Osteoblast (primary cell): Measurements from ENCODE around the gene STAMBP. TPM values are rescaled to one million over a fixed set of nuclear protein-coding genes. Genes with fewer than 3 reads are reported as not detected.

Source experiments
- DNase-seq: peaks from one replicate; pipeline ENCODE4 v3.0.0; 2011; ENCODE audit warnings: low spot score, mixed read lengths; ENCODE audit not compliant: insufficient read length; ENCODE audit errors: missing footprints
- H2AFZ ChIP-seq: 2 replicates; pipeline ENCODE4 v1.6.0; 2011; ENCODE audit warnings: mild to moderate bottlenecking, low read length
- H3K27ac ChIP-seq: 2 replicates; pipeline ENCODE4 v1.5.1; 2011; ENCODE audit warnings: mild to moderate bottlenecking, low read depth, low read length, moderate library complexity
- H3K27me3 ChIP-seq: 2 replicates; pipeline ENCODE4 v1.6.0; 2012; ENCODE audit warnings: mild to moderate bottlenecking, control low read depth, inconsistent platforms, low read length, moderate library complexity; ENCODE audit not compliant: insufficient read depth
- H3K36me3 ChIP-seq: 2 replicates; pipeline ENCODE4 v1.5.1; 2011; ENCODE audit warnings: mild to moderate bottlenecking, low read length, control low read depth, moderate library complexity; ENCODE audit not compliant: insufficient read depth
- H3K4me1 ChIP-seq: 2 replicates; pipeline ENCODE4 v1.5.1; 2011; ENCODE audit warnings: mild to moderate bottlenecking, low read length, control low read depth, moderate library complexity; ENCODE audit not compliant: insufficient read depth
- H3K4me2 ChIP-seq: 2 replicates; pipeline ENCODE4 v1.6.0; 2011; ENCODE audit warnings: mild to moderate bottlenecking, low read length; ENCODE audit not compliant: insufficient read depth
- H3K4me3 ChIP-seq: fragments of 200-600 bp; sonication (generic); 3 replicates; pipeline ENCODE4 v1.5.1; 2012; ENCODE audit warnings: mild to moderate bottlenecking, low read length, inconsistent platforms; ENCODE audit not compliant: insufficient read depth
- H3K79me2 ChIP-seq: 2 replicates; pipeline ENCODE4 v1.6.0; 2012; ENCODE audit warnings: mild to moderate bottlenecking, low read length, control low read depth, inconsistent platforms; ENCODE audit not compliant: insufficient read depth
- H3K9me3 ChIP-seq: 2 replicates; pipeline ENCODE4 v1.5.1; 2011; ENCODE audit warnings: low read depth, low read length, control low read depth
- H4K20me1 ChIP-seq: 2 replicates; pipeline ENCODE4 v1.6.0; 2012; ENCODE audit warnings: mild to moderate bottlenecking, low read length, control low read depth; ENCODE audit not compliant: insufficient read depth
- total RNA-seq: library from RNA; depleted of rRNA; stranded (reverse); fragments of >200 nt; gene quantifications from 2 replicates; pipeline ENCODE4 v1.2.3, GENCODE V29; 2012
- TF ChIP-seq, protein P1 (sequence below): IDR thresholded peaks from 2 replicates; pipeline ENCODE4 v1.5.1; 2011; ENCODE audit warnings: mild to moderate bottlenecking, low read depth, low read length, moderate library complexity; ENCODE audit errors: extremely low read depth

STAMBP gene
- total RNA-seq, 1 donor: 23.2 TPM

DNA sequence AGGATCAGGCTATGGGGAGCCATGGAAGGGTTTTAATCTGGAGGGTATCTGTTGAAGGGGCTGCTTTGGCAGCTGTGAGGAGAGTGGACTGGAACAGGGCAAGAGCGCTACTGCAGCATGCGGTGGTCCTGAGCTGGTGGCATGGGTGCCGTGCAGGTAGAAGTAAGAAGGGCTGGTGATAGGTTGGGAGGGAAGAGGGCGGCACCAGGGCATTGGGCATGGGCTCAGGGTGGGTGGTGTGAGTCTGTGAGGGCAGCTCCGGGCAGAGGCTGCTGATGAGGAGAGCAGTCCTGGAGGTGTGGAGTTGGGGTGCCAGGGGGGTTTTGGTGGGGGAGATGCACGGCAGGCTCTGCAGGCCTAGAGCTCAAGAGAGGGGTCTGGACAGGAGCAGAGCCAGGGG lies 66.1 kb downstream of the STAMBP start:
- Histone ChIP-seq H4K20me1 (peaks cover 2% of the 10 kb centered on the region), H3K4me3 (no peak overlapping the region)

DNA sequence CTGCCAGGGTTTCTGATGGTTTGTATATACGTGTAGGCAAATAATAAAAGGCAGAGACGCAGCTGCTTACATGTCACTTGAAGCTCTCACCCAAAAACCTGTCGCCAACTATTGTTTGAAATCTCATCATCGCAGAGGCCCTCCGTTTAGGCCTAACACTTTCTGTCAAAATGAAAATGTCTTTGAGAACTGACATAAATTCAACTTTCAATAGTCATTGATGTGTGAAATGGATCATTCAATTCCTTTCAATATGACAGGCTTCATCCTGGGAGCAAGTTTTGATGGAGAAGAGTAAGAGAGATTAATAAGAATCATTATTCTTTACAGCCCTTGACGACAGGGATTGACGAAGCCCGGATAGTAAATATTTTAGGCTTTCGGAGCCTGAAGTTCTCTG lies 66.7 kb downstream of the STAMBP start:
- TF ChIP-seq, protein P1, sequence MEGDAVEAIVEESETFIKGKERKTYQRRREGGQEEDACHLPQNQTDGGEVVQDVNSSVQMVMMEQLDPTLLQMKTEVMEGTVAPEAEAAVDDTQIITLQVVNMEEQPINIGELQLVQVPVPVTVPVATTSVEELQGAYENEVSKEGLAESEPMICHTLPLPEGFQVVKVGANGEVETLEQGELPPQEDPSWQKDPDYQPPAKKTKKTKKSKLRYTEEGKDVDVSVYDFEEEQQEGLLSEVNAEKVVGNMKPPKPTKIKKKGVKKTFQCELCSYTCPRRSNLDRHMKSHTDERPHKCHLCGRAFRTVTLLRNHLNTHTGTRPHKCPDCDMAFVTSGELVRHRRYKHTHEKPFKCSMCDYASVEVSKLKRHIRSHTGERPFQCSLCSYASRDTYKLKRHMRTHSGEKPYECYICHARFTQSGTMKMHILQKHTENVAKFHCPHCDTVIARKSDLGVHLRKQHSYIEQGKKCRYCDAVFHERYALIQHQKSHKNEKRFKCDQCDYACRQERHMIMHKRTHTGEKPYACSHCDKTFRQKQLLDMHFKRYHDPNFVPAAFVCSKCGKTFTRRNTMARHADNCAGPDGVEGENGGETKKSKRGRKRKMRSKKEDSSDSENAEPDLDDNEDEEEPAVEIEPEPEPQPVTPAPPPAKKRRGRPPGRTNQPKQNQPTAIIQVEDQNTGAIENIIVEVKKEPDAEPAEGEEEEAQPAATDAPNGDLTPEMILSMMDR: no peak
- Histone ChIP-seq H3K4me2 (no peak overlapping the region), H2AFZ (no peak overlapping the region)

More for the DNA sequence above, 66.1 kb downstream of the STAMBP start:
- H3K27me3 ChIP-seq: peaks cover 66% of the 10 kb centered on the region
- TF ChIP-seq, protein P1: no peak
- no peaks in the 10 kb centered on the region for H3K9me3 ChIP-seq
- no peak overlapping the region for H2AFZ ChIP-seq
- peaks cover 13% of the 10 kb centered on the region for H3K4me1 ChIP-seq
- H3K27ac ChIP-seq: no peak overlapping the region
- no peak overlapping the region for H3K4me2 ChIP-seq
- no peaks in the 10 kb centered on the region for H3K79me2 ChIP-seq
- no peaks in the 10 kb centered on the region for H3K36me3 ChIP-seq
- DNase-seq: no peak

DNA sequence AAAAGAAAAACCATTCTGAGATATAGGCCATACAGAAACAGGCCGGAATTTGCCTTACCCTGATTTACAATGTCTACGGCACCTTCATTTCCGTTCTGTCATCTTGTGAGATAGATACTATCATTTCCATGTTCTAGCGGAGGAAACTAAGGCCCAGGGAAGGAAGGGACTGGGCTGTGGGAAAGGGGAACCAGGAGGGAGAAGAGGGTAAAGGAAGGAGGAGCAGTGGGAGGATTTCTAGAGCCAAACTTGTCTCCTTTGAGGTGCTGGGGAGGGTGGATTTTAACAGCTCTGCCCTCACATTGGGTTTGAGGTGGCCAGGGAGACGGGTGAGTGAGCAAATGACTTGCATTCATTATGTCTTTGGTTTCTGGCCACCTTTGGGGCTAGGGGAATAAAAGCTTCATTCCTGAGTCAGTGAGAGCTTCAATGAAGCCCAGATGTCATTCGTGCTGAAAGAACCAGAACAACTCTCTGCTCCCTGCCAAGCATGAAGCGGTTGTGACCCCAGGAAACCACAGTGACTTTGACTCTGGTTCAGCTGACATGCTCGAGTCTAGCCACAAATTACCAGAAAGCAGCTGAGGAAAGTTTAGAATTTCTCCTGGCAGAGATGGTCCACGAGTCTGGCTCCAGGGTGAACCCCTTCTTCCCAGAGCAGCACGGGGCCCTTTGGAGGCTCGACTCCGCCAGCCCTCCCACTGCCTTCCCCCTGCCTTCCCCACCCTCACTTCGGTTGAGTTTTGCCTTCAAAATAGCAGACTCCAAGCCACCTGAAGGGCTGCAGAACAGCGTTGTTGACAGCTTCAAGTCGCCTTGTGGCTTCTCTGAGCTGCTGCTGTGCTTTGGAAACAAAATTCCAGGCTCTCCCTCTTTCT lies 67.8 kb downstream of the STAMBP start:
- Histone ChIP-seq H3K36me3 (no peaks in the 10 kb centered on the region), H3K4me3 (no peak overlapping the region), H4K20me1 (peaks cover 2% of the 10 kb centered on the region), H2AFZ (no peak overlapping the region), H3K4me1 (peaks cover 13% of the 10 kb centered on the region), H3K79me2 (no peaks in the 10 kb centered on the region), H3K27ac (no peak overlapping the region), H3K9me3 (no peaks in the 10 kb centered on the region), H3K4me2 (peak overlapping the region; percentile 39), H3K27me3 (peaks cover 68% of the 10 kb centered on the region)
- peak; percentile 83 for DNase-seq
- TF ChIP-seq, protein P1: no peak

More for the DNA sequence above, 66.7 kb downstream of the STAMBP start:
- peaks cover 67% of the 10 kb centered on the region for H3K27me3 ChIP-seq
- no peaks in the 10 kb centered on the region for H3K36me3 ChIP-seq
- peaks cover 2% of the 10 kb centered on the region for H4K20me1 ChIP-seq
- DNase-seq: no peak
- no peak overlapping the region for H3K4me3 ChIP-seq
- peaks cover 13% of the 10 kb centered on the region for H3K4me1 ChIP-seq
- H3K27ac ChIP-seq: no peak overlapping the region
- no peaks in the 10 kb centered on the region for H3K79me2 ChIP-seq
- no peaks in the 10 kb centered on the region for H3K9me3 ChIP-seq

DNA sequence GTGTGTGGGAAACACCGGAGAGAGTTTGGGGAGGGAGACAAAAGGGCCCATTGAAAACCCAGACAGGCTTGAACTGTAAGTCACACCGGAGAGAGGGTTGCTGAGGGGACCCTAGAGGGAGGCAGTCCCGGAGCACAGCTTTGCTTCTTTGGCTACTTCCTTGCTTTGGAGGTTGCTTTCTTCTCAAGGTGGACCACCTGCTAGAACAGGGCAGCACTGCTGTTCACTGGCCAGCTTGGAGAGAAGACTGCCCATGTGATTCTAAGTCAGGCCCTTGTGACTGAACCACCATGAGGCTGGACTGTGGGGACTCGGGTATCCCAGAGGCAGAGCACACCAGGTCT lies 68.5 kb downstream of the STAMBP start:
- TF ChIP-seq, protein P1: no peak
- H3K27ac ChIP-seq: no peak overlapping the region
- peaks cover 13% of the 10 kb centered on the region for H3K4me1 ChIP-seq
- H2AFZ ChIP-seq: no peak overlapping the region
- H3K9me3 ChIP-seq: no peaks in the 10 kb centered on the region
- H3K4me2 ChIP-seq: peak overlapping the region; percentile 36
- DNase-seq: no peak
- H3K4me3 ChIP-seq: no peak overlapping the region
- no peaks in the 10 kb centered on the region for H3K36me3 ChIP-seq
- peaks cover 72% of the 10 kb centered on the region for H3K27me3 ChIP-seq
- no peaks in the 10 kb centered on the region for H3K79me2 ChIP-seq
- H4K20me1 ChIP-seq: peaks cover 3% of the 10 kb centered on the region
